GM19372 (cell line): Measurements from ENCODE around the gene SIX3.

ENCODE experiments used
- ATAC-seq: cut with Tn5 transposase; IDR thresholded peaks from one replicate; pipeline ENCODE4 v1.9.1; 2021; ENCODE audit warnings: mild to moderate bottlenecking, low read depth, moderate library complexity; ENCODE audit not compliant: unreplicated experiment

Gene SIX3

DNA sequence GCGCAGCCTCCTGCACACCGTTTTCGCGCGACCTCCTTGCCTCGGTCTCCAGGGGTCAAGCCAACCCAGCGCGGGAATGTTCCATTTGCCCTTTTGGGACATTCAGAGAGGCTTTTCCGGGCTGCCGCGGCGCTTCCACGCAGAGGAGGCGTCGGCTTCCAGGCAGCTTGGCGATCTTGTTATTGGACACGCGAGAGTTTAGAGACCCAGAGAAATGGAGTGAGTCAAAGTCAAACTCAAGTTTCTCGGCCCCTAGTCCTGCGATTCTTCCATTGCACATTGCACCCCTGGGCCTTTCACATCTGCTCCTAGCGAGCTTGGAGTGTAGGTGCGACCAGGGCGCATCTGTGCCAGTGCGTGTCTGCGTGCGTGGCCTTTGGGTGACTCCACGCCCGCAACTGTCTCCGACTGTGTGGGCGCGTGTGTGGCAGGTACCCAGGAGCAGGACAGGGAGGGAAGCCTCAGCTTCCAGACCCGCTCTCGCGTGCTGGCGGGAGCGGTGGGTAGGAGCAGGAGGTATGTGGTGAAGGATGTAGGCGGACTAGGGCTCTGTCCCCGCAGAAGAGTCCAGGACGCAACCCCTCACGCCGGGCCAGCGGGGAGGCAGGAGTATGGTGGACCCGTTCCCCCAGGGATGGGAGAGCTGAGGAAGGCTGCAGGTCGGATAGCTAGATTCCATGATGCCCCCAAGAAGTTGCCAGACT lies 13.5 kb downstream of the SIX3 start:
- no peak for ATAC-seq

DNA sequence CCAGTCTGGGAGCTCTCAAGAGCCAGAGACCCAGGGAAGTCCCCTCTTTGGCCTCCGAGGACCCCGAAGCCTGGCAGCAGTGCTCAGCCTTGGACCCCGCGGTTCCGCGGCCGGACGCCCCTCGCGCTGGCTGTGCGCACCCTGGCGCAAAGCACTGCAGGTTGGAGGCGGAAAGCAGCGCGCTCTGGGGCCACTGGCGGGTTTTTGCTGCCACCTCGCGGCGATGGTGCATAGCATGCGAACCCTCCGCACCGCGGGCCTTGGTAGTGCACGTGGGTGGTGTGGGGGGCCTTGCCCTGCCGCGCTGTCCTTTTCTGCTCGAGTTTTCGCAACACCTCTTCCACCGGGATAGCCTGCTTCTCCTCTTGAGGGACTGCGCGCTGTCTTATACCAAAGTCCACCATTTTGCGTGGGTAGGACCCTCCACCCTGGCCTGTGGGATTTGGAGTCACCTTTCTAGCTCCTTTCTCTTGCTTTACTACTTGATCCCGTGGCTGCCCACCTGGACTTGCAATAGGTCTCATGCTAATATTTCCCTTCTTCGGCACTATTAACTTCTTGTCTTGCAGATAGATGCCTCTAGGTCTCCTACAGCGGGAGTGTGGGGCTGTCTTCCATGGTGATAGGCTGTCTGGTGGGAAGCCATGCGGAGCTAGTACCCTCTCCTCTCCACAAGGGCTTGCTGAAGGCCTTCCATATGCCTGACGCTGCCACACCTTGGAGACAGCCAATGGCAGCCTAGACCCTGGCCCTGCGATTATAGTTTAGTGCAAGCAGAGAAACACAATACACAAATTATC lies 14.3 kb downstream of the SIX3 start:
- ATAC-seq = no peak

DNA sequence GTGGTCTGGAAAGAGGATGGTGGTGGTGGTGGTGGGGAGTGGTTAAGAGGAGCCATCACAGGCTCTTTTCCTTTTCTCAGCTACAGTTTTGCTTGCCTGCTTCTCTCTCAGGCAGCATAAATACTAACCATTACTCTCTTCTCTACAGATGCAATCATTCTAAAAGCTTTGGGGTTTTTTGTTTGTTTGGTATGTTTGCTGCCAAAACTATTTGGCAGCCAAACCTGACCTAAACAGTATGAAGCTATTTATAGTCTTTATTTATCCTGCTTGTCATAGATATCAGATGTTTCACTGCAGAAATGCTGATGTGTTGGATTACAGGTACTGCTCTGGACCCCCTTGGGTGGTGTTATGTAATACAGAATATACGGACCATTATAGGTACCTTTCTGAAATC lies 15.3 kb downstream of the SIX3 start:
- ATAC-seq = no peak

DNA sequence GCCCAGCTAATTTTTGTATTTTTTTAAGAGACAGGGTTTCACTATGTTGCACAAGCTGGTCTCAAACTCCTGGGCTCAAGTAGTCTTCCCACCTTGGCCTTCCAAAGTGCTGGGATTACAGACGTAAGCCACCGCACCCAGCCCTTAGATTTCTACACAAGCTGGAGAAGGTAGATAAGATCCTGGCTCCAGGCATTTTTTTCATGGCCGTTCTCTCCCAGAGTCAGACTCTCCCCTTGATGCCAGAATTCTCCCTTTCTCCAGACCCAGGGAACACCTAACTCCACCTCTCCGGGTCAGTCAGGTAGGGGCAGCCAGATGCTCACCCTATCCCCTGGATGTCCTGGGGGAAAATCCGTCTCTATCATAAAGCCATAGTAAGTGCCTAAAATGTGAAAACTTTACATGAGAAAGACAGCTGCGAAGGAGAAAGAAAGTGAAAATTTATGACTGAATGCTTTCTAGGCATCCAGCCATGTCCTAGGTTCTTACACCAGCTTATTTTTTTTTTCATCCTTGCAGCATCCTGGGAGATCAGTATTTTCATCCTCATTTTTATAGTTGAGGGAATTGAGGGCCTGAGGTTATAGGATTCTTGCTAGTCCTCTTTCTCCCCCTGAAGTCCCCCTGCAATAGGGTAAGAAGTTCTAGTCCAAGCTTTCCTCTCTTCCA lies 16.3 kb downstream of the SIX3 start:
- no peak for ATAC-seq

DNA sequence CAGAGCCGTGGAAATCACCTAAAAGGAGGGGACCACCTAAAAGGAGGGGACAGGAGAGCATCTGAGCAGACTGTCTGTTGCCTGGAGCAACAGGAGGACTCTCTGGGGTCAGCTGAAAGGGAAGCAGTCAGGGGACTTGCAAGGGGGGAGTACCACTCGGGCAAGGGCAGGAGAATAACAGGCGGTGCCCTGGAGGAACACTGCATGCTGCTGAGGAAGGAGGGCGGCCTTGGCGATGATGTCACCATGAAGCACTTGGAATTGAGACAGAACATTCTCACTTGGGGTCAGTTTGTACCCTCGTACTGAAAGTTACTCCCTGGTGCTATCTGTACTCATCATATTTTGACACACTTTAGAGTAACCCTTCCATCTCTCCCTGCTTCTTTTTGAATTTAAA lies 18.4 kb downstream of the SIX3 start:
- ATAC-seq = no peak

DNA sequence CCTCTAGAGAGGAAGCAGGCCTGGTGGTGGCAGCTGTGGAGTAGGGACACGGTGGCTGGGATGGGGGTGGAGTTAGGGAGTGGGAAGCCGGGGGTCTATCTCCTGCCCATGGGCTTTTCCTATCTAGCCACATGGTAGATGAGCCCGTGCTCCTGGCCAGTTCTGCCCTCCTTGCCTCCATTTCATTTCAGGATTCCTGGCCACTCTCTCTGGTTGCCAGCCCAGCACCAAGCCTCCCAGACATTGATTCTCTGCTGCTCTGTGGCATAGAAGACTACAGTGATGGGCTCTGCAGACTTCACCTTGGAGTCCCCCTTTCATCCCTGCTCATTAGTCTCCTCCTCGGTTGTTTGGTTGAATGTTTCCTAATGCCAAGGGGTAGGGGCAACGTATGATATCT lies 19.4 kb downstream of the SIX3 start:
- no peak for ATAC-seq

DNA sequence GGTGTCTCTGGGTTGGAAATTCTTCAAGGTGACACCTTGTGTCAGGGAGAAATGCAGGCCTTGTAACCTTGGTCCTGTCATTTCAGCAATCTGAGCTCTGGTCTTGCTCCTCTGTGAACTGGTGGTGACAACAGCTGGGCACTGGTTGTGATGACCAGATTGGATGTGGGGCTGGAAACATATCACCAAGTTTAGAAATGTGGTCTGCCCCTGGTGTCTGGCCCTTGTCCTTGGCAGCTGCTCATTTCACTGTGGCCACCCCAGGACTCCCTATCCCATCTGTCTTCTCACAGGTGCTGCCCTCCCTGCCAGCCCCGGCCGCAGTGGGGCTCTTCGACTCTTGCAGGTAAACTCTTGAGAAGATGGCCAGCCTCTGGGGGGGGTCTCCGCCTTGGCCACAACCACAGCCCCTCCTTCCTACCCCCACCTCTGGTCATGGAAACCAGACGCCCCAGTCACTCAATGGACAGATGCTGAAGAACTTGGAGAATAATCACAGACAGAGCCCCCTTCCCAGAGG lies 20.7 kb downstream of the SIX3 start:
- no peak for ATAC-seq

DNA sequence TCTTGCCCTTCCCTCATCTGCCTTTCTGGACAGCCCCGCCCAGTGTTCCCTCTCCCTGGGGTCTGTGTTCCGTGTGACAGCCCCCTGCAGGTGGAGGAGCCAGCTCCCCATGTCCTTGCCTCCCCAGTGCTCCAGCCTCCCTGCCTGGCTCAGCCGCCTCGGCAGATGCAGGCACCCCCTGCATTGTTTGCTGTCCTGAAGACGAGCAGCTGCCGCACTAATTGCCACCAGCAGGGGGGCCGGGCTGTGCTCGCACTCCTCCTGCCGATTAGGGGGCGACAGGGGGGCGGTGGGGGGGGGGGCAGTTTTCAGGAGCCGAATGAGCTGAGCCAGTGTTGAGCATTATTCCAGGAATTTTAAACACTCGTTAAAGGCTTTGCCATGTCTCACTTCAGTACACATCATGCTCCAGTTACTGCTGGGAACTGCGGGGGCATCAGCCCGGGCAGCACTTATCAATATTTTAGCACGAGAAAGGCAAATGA lies 23.3 kb downstream of the SIX3 start:
- ATAC-seq = no peak

DNA sequence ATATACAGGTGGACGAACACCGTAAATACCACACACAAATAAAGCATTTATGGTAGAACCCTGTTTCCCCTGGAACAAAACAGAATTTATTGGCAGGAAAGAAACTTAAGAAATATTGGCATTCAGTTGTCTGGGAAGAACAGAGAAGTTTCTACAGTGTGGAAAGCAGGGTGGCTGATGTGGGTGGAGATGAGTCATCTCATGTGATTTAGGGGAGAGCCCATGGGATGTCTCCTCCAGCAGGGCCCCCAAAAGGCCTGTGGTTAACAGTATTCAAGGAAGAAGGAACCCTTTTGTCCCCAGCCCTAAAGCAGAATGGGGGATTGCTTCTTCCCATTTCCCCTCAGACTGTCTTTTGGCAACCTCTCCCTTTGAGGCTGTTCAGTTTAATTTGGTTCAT lies 24.2 kb downstream of the SIX3 start:
- ATAC-seq = no peak

DNA sequence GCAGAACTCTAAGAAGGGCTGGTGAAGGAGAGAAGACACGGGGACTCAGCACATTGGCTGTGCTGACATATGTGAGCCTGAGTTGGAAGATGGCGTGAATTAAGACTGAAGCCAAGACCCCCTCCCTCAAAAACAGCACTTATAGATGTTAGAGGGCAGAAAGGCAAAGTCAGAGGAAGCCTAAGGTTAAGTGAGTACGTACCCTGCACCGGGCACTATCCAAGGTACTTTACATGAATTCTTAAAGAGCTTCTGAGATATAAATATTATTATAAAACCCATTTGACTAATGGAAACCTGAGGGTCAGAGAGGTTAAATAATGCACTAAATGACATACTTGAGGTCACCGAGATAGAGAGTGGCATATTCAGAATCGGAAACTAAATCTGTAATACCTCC lies 25.6 kb downstream of the SIX3 start:
- ATAC-seq = no peak

DNA sequence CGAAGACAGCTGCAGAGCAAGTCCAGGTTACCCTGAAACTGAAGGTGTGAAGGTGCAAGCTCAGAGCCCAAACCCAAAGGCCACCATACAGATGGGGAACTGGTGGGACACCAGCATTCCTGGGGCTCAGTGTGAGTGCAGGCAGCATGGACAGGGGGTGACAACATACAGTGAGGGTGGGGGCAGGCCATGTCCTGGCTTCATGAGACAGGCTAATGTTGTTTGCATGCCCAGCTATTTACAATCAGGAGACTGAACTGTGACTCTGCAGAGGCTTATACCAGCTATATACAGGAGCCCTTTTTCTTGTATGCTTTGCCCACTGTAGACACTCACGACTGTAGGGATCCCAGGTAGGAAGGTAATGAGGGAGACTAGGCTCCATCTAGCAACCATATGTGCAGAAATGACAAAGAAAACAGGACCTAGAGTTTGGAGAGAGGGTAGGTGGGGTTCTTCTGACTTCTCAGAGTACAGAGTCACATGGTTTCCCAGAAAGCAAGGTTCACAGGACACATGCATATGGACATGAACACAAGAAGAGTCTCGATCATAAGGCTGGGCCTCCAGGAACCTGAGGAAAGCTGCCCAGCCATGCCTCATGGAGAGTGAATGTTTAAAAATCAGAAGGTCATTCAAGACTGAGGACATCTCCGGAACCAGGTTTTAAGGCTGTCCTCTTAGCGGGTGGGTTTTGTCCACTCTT lies 26.4 kb downstream of the SIX3 start:
- ATAC-seq = no peak

DNA sequence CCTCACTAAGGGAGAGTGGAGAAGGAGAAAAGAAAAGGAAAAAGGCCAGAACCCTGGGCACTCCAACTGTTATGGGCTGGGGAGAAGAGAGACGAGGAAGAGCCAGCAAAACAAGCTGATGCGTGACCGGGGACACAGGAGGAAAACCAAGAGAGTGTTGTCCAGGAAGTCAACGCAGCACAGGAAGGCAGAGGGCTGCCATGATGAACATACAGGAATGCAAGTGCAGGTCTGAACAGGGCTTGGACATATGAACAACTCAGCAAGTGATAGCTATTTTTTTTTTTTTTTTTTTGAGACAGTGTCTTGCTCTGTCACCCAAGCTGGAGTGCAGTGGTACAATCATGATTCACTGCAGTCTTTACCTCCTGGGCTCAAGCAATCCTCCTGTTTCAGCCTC lies 28.4 kb downstream of the SIX3 start:
- no peak for ATAC-seq

DNA sequence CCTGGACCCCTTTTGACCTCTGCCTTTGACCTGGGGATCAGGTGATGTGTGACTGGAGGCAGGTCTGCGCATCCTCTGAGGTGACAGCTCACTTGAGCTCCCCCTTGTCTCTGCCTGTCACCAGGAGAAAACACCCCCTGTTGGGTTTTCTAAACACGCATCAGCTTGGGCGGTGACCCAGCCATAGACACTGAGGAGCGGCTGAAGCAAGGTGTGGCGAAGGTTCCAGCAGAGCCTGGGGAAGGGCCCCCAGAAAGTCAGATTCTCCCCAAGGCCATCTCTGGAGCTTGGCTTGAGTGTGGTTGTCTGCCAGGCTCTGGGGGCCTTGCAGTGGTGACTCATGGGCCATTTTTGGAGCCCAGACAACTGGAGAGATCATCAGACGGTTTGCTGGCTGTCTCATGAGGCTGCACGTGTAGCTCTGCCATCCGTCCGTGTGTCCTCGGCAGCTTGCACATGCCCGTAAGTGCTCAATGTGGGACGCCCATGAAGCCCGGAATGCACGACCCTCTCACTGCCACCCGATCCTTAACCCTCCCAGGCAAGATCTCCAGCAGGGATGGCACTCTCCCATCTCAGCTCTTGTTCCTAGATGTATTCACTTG lies 29.4 kb downstream of the SIX3 start:
- no peak for ATAC-seq

DNA sequence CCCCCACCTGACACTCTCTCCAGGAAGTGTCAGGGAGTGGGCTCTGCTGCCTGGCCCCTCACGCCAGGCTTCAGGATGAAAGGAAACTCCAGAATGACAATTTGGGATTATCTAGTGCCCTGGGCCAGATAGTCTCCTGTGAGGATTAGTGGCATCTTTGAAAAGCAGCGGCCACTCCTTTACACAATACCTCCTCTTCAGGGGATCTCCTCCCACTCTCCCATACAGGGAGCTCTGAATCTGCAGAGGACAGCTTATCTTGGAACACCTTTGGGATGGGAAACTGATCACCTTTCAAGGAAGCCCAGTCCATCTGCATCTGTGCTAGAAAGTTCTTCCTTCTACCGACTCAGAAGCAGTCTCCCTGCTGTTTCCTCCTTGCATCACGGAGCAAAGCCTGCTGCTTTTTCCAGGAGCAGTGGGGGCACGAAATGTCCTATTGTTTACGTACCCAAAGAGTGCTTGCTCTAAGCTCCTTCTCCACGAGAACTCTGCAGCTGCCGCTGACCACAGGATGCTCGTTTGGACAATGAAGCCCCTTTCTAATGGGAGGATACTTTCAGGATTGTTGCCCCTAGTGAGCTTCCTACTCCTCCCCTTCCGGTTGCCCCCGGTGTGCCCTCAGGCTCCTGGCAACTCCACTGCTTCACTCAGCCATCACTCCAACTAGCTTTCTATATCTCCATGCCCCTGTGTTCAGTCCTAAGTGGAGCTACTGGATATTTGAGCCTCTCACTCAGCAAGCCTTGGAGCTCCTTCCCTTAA lies 31.5 kb downstream of the SIX3 start:
- ATAC-seq = no peak

DNA sequence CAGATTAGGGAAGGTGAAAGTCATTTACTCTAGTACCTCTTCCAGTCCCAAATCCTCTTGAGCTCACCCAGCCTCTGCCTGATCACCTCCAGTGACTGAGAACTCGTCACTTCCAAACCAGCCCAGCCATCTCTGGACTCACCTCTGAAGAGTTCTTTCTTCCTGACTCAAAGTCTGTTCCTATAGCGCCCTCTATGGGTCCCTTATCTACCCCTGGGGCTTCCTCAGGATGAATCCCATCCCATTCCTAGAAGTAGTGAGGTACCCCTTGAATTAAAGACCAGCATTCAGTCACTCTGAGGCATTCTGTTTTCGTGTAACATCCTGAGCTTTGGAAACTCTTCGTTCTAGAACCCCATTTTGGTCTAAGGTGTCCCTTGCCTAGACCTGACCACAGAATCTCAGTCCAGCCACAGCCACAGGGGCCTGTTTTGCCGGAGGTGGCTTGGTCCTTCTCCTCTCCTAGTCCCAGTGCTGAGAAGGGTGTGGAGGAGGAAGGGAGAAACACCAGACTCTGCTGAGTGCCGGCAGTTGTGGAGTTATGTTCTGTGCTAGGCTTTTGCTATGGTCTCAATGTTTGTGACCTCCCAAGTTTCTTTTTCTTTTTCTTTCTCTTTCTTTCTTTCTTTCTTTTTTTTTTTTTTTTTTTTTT lies 32.7 kb downstream of the SIX3 start:
- no peak for ATAC-seq

DNA sequence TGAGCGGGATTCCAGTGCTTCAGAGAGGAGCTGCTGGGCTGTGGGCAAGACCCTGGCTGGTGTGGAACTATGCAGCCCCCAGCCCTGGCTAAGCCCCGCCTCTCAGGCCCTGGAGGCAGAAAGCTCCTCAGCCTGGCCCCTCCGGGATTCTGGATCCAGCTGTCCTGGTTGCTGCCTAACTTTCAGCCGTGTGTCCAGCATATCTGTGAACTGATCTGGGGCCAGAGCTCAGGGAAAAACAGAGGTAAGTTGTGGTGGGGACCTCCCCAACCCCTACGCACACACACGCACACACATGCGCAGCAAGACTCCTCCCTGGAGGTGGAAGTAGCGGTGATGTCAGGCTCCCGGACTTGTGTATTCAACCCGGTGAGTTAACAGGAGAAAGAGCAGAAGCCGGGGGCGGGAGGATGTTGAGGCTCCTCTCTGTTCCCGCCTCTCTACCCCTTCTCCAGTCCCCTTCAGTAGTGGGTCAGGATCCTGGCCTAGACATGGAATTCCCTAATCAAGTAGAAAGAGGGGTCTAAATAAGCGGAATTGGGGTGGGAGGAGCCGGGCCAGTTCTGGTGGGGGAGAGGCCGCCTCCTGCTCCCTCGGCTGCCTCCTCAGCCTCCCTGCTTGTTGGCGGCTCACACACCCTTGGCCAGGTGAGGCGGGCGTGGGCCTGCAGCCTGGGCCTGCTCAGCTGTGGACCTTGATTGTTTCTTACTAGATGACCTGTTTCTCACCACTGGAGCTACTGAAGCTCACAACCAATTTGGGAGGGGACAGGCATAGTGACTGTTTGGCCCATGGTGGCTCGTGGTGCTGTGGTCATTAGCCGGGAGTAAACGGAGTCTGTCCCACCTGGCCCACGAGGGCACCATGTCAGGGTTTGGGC lies 34.3 kb downstream of the SIX3 start:
- no peak for ATAC-seq

DNA sequence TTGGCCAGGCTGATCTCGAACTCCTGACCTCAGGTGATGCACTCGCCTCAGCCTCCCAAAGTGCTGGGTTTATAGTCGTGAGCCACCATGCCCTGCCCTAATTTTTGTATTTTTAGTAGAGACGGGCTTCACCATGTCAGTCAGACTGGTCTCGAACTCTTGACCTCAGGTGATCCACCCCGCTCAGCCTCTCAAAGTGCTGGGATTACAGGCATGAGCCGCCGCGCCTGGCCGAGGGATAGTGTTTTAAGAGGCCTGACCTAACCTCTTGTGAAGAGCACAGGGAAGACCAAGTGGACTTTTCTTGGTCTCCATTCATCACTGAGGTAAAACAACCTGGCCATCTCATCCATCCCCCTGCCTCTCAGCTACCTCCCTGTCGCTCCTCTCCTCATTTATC lies 38.1 kb downstream of the SIX3 start:
- no peak for ATAC-seq
